ENCODE measurements around the gene ADAT3. TPM values are rescaled to one million over a fixed set of nuclear protein-coding genes. Genes with fewer than 3 reads are reported as not detected.

Gene ADAT3
- total and polyA plus RNA-seq, 8 donors = 4.2 to 75.9 (median 6.3) TPM

- Histone ChIP-seq H3K36me3 (peaks cover 0 to 11% (median under 1%) of the 10 kb centered on the region in 4 donors), H3K4me1 (peaks cover 29 to 58% (median 47%) of the 10 kb centered on the region in 4 donors), H3K27ac (peak overlapping the region in 2 of 5 donors; percentile 94 to 97), H3K9me3 (no peaks in the 10 kb centered on the region), H3K4me3 (peak overlapping the region in 1 of 4 donors; percentile 9), H3K27me3 (no peaks in the 10 kb centered on the region)
- intact Hi-C loops (cut with DNase I; ENCODE audit: low total_unique reads) = no loop called here
- WGBS, 5 donors = 45 to 77% (median 69%) methylated on average over 10 to 42 of the region's 42 CpGs
- TF ChIP-seq, protein P1, sequence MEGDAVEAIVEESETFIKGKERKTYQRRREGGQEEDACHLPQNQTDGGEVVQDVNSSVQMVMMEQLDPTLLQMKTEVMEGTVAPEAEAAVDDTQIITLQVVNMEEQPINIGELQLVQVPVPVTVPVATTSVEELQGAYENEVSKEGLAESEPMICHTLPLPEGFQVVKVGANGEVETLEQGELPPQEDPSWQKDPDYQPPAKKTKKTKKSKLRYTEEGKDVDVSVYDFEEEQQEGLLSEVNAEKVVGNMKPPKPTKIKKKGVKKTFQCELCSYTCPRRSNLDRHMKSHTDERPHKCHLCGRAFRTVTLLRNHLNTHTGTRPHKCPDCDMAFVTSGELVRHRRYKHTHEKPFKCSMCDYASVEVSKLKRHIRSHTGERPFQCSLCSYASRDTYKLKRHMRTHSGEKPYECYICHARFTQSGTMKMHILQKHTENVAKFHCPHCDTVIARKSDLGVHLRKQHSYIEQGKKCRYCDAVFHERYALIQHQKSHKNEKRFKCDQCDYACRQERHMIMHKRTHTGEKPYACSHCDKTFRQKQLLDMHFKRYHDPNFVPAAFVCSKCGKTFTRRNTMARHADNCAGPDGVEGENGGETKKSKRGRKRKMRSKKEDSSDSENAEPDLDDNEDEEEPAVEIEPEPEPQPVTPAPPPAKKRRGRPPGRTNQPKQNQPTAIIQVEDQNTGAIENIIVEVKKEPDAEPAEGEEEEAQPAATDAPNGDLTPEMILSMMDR (IDR thresholded peaks at IDR 0.05) = no peak
- TF ChIP-seq POLR2AphosphoS5 (IDR thresholded peaks at IDR 0.05) (no peak), POLR2A (IDR thresholded peaks at IDR 0.05) (no peak), EP300 (IDR thresholded peaks at IDR 0.05) (no peak)
- DNase-seq = peak in 1 of 2 donors; percentile 33
These were observed 39.1 kb downstream of the ADAT3 start for GRCh38 chr19:1944088-1944915.

DNA sequence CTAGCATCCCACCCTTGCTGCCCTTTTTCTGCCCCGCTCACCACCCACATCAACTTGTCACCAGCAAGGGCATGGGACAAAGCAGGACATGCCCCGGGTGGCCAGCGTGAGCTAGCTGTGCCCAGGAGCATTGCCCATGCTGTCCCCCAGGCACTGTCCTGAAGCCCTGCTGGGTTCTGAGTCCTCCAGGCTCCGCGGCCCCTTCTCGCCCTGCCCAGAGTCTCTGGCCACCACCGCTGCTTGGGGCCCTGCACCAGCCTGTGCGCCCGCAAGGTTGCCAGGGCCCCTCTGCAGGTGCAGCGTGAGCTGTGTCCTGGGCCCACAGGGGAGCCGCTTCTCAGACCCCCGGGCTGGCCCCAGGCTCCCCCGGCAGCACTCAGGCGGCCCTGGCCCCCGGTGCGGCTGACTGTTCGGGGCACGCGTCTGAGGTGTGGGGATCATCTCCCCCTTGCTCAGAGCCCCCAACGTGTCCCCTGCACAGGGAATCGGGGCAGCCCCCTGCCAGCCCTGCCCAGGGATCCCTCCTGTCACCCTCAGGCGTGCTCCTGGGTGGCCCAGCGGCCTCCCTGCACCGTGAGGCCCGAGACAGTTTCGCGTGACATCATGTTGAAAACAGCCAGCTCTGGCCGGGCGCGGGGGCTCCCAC is 39.8 kb downstream of the ADAT3 start:
- Histone ChIP-seq H3K4me3 (no peak overlapping the region), H3K9me3 (no peaks in the 10 kb centered on the region), H3K4me1 (peaks cover 25 to 51% (median 40%) of the 10 kb centered on the region in 4 donors), H3K27me3 (no peaks in the 10 kb centered on the region), H3K36me3 (peaks cover 4 to 18% (median 8%) of the 10 kb centered on the region in 4 donors), H3K27ac (no peak overlapping the region)
- intact Hi-C loops (cut with DNase I; ENCODE audit: low total_unique reads) = no loop called here
- no peak for DNase-seq
- TF ChIP-seq, protein P1 (IDR thresholded peaks at IDR 0.05) = no peak
- no peak for TF ChIP-seq POLR2AphosphoS5 (IDR thresholded peaks at IDR 0.05)
- TF ChIP-seq EP300 (IDR thresholded peaks at IDR 0.05) = no peak
- no peak for TF ChIP-seq POLR2A (IDR thresholded peaks at IDR 0.05)
- WGBS, 5 donors = 85 to 91% (median 88%) methylated on average over 10 to 30 of the region's 30 CpGs

DNA sequence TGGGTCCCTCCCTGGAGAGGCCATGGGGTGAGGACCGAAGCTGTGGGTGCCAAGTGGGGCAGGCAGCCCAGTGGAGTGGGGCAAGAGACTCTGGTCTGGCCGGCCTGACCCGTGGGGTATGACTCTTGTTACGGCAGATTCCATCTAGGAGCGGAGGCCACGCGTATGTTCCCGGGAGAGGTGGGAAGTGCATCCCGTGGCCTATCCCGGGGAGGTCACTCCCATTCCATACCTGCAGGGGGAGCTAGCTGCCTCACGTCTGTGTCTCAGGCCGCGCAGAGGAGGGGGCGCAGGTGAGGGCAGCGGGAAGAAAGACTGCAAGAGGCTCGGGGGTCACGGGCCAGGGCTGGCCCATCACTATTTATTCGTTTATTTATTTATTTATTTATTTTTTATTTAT is 40.7 kb downstream of the ADAT3 start:
- Histone ChIP-seq H3K27me3 (no peaks in the 10 kb centered on the region), H3K36me3 (peaks cover 4 to 25% (median 15%) of the 10 kb centered on the region in 4 donors), H3K4me1 (peaks cover 25 to 49% (median 37%) of the 10 kb centered on the region in 4 donors), H3K9me3 (no peaks in the 10 kb centered on the region), H3K4me3 (no peak overlapping the region), H3K27ac (no peak overlapping the region)
- TF ChIP-seq POLR2AphosphoS5 (IDR thresholded peaks at IDR 0.05) = no peak
- TF ChIP-seq, protein P1 (IDR thresholded peaks at IDR 0.05) = peak in 3 of 7 experiments; percentile 25 to 47 (median 35)
- WGBS, 5 donors = 77 to 87% (median 82%) methylated on average over 18 of the region's 18 CpGs
- intact Hi-C loops (cut with DNase I; ENCODE audit: low total_unique reads) = no loop called here
- DNase-seq = peak; percentile 40 to 66

DNA sequence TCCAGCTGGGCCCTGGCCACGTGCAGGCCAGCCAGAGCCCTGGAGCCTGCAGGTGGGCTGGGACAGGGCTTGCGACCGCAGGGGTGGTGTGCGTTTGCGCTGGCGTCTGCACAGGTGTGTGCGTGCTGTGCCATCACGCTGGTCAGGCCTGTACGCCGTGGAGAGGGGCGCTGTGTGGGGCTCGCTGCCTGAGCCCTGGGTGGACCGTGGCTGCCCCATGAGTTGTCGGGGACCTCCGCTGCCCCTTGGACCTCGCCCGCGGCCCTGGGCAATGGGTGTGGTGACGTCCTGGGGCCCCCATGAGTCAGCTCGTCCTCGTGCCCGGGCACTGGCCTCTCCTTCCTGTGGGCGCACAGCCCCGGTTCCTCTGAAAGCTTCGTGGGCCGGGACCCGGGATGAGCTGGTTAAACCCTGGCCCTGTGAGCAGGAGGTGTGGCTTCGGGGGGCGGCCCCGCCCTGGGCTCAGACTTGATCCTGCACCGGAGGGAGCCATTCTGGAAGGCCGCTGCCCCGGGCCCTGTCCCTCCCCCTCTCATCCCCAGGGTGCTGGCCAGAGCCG is 42.5 kb downstream of the ADAT3 start:
- DNase-seq = no peak
- 69 to 82% (median 77%) methylated on average over 17 to 34 of the region's 34 CpGs for WGBS, 5 donors
- Histone ChIP-seq H3K27ac (no peak overlapping the region), H3K36me3 (peaks cover 8 to 35% (median 23%) of the 10 kb centered on the region in 4 donors), H3K4me3 (no peak overlapping the region), H3K9me3 (no peaks in the 10 kb centered on the region), H3K4me1 (peaks cover 21 to 42% (median 29%) of the 10 kb centered on the region in 4 donors), H3K27me3 (no peaks in the 10 kb centered on the region)
- intact Hi-C loops (cut with DNase I; ENCODE audit: low total_unique reads) = no loop called here
- TF ChIP-seq POLR2AphosphoS5 (IDR thresholded peaks at IDR 0.05) (no peak), EP300 (IDR thresholded peaks at IDR 0.05) (no peak), POLR2A (IDR thresholded peaks at IDR 0.05) (no peak)
- TF ChIP-seq, protein P1 (IDR thresholded peaks at IDR 0.05) = no peak

Data from stomach (tissue), 9 donors.